HCT116 (cell line): ENCODE results near the gene PPP1R12B. TPM values are rescaled to one million over a fixed set of nuclear protein-coding genes. Genes with fewer than 3 reads are reported as not detected.

Experiments used
- ATAC-seq: fragments of 200-7000 bp; cut with Tn5 transposase; 2 replicates; pipeline ENCODE4 v1.9.1; 2020; ENCODE audit warnings: mild to moderate bottlenecking, moderate library complexity
- BruUV-seq: library from RNA; stranded (reverse); fragments of 400-500 nt; replicated peaks from 2 replicates; lab custom pipeline; 2021; lab: Mats Ljungman, UMichigan
- CTCF ChIA-PET: fragments of 300-600 bp; sonication (Branson Sonifier 250); formaldehyde crosslinking; loops from one replicate; lab custom pipeline; 2021; ENCODE audit warnings: antibody characterized with exemption; lab: Charles Lee
- POLR2A ChIA-PET: fragments of 300-600, 350-600 bp; sonication (Branson Sonifier 250); formaldehyde crosslinking; loops from one replicate; lab custom pipeline; 2021; ENCODE audit warnings: antibody characterized with exemption; lab: Charles Lee
- RAD21 ChIA-PET, 2 experiments: fragments of 300-600 bp; sonication (Branson Sonifier 250); formaldehyde crosslinking; loops; one replicate each; lab custom pipeline; 2023; ENCODE audit warnings: low total read pairs in 2 of 2; ENCODE audit not compliant: uncharacterized antibody in 2 of 2, unreplicated experiment in 2 of 2, low non-redundant PET in 1 of 2; lab: Charles Lee
- DNase-seq: peaks from one replicate; pipeline ENCODE4 v3.0.0-alpha.2; 2010; ENCODE audit warnings: low read depth, low spot score
- H2AFZ ChIP-seq: fragments of 200-600 bp; shearing (Covaris generic), sonication (generic); 2 replicates; pipeline ENCODE4 v1.6.1; 2017; ENCODE audit warnings: low read depth, mixed run types, mixed read lengths, antibody characterized with exemption, low read length; ENCODE audit not compliant: poor library complexity, severe bottlenecking
- H3K27ac ChIP-seq: 2 replicates; pipeline ENCODE4 v1.5.1; 2012; ENCODE audit warnings: low read depth, low read length
- H3K27me3 ChIP-seq: fragments of 200-600 bp; sonication (generic); 2 replicates; pipeline ENCODE4 v1.6.1; 2016; ENCODE audit warnings: mixed run types, low read length, mixed read lengths; ENCODE audit not compliant: insufficient read depth
- H3K36me3 ChIP-seq, 2 experiments: fragments of 200-500 bp in 1 of 2; fragments of 200-600 bp in 1 of 2; sonication (Bioruptor generic) in 1 of 2; sonication (generic) in 1 of 2; 2 replicates each; pipeline versions ENCODE4 v1.5.1 to v1.6.1; 2014 to 2016; ENCODE audit warnings: low read length in 2 of 2, inconsistent platforms in 1 of 2, mixed read lengths in 1 of 2, mixed run types in 1 of 2; ENCODE audit not compliant: insufficient read depth in 2 of 2, control insufficient read depth in 1 of 2
- H3K4me1 ChIP-seq, 2 experiments: fragments of 200-600 bp in 1 of 2; sonication (generic) in 1 of 2; 2 replicates each; pipeline versions ENCODE4 v1.5.1 to v1.6.1; 2012 to 2017; ENCODE audit warnings: low read length in 2 of 2, inconsistent platforms in 1 of 2, mild to moderate bottlenecking in 1 of 2, mixed read lengths in 1 of 2, mixed run types in 1 of 2, moderate library complexity in 1 of 2; ENCODE audit not compliant: insufficient read depth in 2 of 2, control insufficient read depth in 1 of 2
- H3K4me2 ChIP-seq: fragments of 200-600 bp; sonication (generic); 2 replicates; pipeline ENCODE4 v1.6.1; 2017; ENCODE audit warnings: mixed run types, low read length, mixed read lengths
- H3K4me3 ChIP-seq, 2 experiments: fragments of 200-600 bp in 1 of 2; sonication (generic) in 1 of 2; replicated peaks in 1 of 2; 2 replicates each; pipeline ENCODE4 v1.5.1; 2011 to 2016; ENCODE audit warnings: low read length in 2 of 2, control low read depth in 1 of 2, low read depth in 1 of 2, mild to moderate bottlenecking in 1 of 2, mixed read lengths in 1 of 2, mixed run types in 1 of 2
- H3K79me2 ChIP-seq: fragments of 200-600 bp; sonication (generic); 2 replicates; pipeline ENCODE4 v1.6.1; 2017; ENCODE audit warnings: mild to moderate bottlenecking, mixed run types, low read length, moderate library complexity, mixed read lengths; ENCODE audit not compliant: insufficient read depth
- H3K9ac ChIP-seq: fragments of 200-600 bp; sonication (generic); 2 replicates; pipeline ENCODE4 v1.6.1; 2016; ENCODE audit warnings: low read length, mixed read lengths
- H3K9me2 ChIP-seq: fragments of 200-600 bp; sonication (generic), shearing (Covaris generic); 2 replicates; pipeline ENCODE4 v1.6.1; 2017; ENCODE audit warnings: mixed run types, mild to moderate bottlenecking, moderate library complexity; ENCODE audit not compliant: insufficient read depth
- H3K9me3 ChIP-seq, 2 experiments: fragments of 200-500 bp in 1 of 2; fragments of 200-600 bp in 1 of 2; sonication (Bioruptor generic) in 1 of 2; sonication (generic) in 1 of 2; 2 replicates each; pipeline ENCODE4 v1.6.1; 2014 to 2017; ENCODE audit warnings: low read length in 2 of 2, mixed read lengths in 2 of 2, inconsistent platforms in 1 of 2, low read depth in 1 of 2, mild to moderate bottlenecking in 1 of 2, mixed run types in 1 of 2, moderate library complexity in 1 of 2; ENCODE audit not compliant: control insufficient read depth in 1 of 2, insufficient read depth in 1 of 2
- H4K20me1 ChIP-seq: fragments of 200-600 bp; sonication (generic), shearing (Covaris generic); 2 replicates; pipeline ENCODE4 v1.6.1; 2017; ENCODE audit warnings: mixed run types, mild to moderate bottlenecking, moderate library complexity; ENCODE audit not compliant: insufficient read depth
- CBX3 ChIP-seq: IDR thresholded peaks from 2 replicates; pipeline ENCODE4 v1.6.1; 2012; ENCODE audit warnings: low read depth
- EGR1 ChIP-seq: IDR thresholded peaks from 2 replicates; pipeline ENCODE4 v1.6.1; 2012; ENCODE audit warnings: low read depth
- ELF1 ChIP-seq: IDR thresholded peaks from 2 replicates; pipeline ENCODE4 v1.6.1; 2012; ENCODE audit warnings: low read depth, borderline replicate concordance
- EZH2 ChIP-seq: fragments of 200-600 bp; sonication (generic); IDR thresholded peaks from 2 replicates; pipeline ENCODE4 v1.6.1; 2017; ENCODE audit warnings: antibody characterized with exemption, mixed run types
- EZH2phosphoT487 ChIP-seq: fragments of 200-600 bp; IDR thresholded peaks from 2 replicates; pipeline ENCODE4 v1.6.1; 2018; ENCODE audit warnings: antibody characterized with exemption, borderline replicate concordance
- FOSL1 ChIP-seq: IDR thresholded peaks from 2 replicates; pipeline ENCODE4 v1.6.1; 2012; ENCODE audit warnings: low read depth
- JUND ChIP-seq: IDR thresholded peaks from 2 replicates; pipeline ENCODE4 v1.6.1; 2012
- POLR2A ChIP-seq: IDR thresholded peaks from 2 replicates; pipeline ENCODE4 v1.7.0; 2011; ENCODE audit warnings: borderline replicate concordance; ENCODE audit not compliant: insufficient read depth, insufficient read length; ENCODE audit errors: extremely low read depth
- POLR2AphosphoS5 ChIP-seq: IDR thresholded peaks from 2 replicates; pipeline ENCODE4 v1.6.1; 2011; ENCODE audit warnings: mild to moderate bottlenecking, low read depth, low read length, moderate library complexity
- SRF ChIP-seq: IDR thresholded peaks from 2 replicates; pipeline ENCODE4 v1.6.1; 2012; ENCODE audit warnings: low read depth
- TCF7L2 ChIP-seq: IDR thresholded peaks from 2 replicates; pipeline ENCODE4 v1.7.0; 2011; ENCODE audit warnings: borderline replicate concordance, inconsistent platforms; ENCODE audit not compliant: insufficient read depth, insufficient read length; ENCODE audit errors: extremely low read depth
- YY1 ChIP-seq: IDR thresholded peaks from 2 replicates; pipeline ENCODE4 v1.6.1; 2011; ENCODE audit warnings: low read length, low read depth, moderate library complexity, mild to moderate bottlenecking; ENCODE audit not compliant: insufficient replicate concordance; ENCODE audit errors: extremely low read depth
- ZFX ChIP-seq: fragments of 450-650 bp; IDR thresholded peaks from 2 replicates; pipeline ENCODE4 v1.6.1; 2017
- ZNF274 ChIP-seq: fragments of 200-500 bp; sonication (Bioruptor generic); IDR thresholded peaks from 2 replicates; pipeline ENCODE4 v1.6.1; 2014; ENCODE audit warnings: mild to moderate bottlenecking, low read depth, low read length, inconsistent platforms
- intact Hi-C: fragments of 100-400 bp; cut with micrococcal nuclease; formaldehyde crosslinking; loops from 2 replicates; pipeline ENCODE4 v1.10.0; 2022
- total RNA-seq: library from RNA; stranded (reverse); gene quantifications from one replicate; pipeline ENCODE4 v1.2.1, GENCODE V29; 2021; ENCODE audit not compliant: unreplicated experiment
- TF ChIP-seq, protein P1 (sequence below): IDR thresholded peaks from 2 replicates; pipeline ENCODE4 v1.6.1; 2012
- TF ChIP-seq, protein P2 (sequence below): IDR thresholded peaks from 2 replicates; pipeline ENCODE4 v1.6.1; 2012
- TF ChIP-seq, protein P3 (sequence below), 3 experiments: fragments of 200-600 bp in 1 of 3; sonication (generic) in 1 of 3; IDR thresholded peaks in 2 of 3; conservative IDR thresholded peaks in 1 of 3; 2 replicates each; pipeline ENCODE4 v1.5.1; 2012 to 2017; ENCODE audit warnings: low read depth in 2 of 3, low read length in 2 of 3, antibody characterized with exemption in 1 of 3, borderline replicate concordance in 1 of 3, control low read depth in 1 of 3, mild to moderate bottlenecking in 1 of 3, mixed read lengths in 1 of 3, mixed run types in 1 of 3, moderate library complexity in 1 of 3; ENCODE audit not compliant: insufficient read depth in 1 of 3
- TF ChIP-seq, protein P4 (sequence below): IDR thresholded peaks from 2 replicates; pipeline ENCODE4 v1.6.1; 2012; ENCODE audit warnings: low read depth
- TF ChIP-seq, protein P5 (sequence below): IDR thresholded peaks from 2 replicates; pipeline ENCODE4 v1.6.1; 2011; ENCODE audit warnings: mild to moderate bottlenecking, low read length, moderate library complexity; ENCODE audit not compliant: insufficient replicate concordance; ENCODE audit errors: extremely low read depth

PPP1R12B gene
- total RNA-seq, 1 experiment from 2014 or later: 14.3 TPM

DNA sequence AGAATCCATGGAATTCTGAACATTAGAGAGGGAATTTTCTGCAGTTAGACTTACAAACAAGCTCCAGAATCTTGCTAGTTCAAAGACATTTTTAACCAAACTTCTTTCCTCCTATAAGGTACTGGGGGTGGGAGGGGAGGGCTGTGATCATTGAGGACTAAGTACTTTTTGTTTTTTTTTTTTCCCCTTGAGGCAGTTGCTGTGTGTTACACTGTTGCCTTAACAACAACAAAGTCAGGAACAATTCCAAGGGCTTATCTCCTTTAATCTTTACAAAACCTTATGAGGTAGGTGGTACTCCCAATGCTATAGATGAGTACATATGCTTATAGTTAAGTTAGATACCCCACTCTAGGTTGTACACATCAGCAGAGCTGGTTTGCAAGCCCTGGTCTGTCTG, 62.9 kb downstream of the PPP1R12B start:
- ATAC-seq: peak; percentile 30; the same call in 1 of the 2 replicates
- POLR2A ChIA-PET: no interaction called here
- RAD21 ChIA-PET: no interaction called here

More for the DNA sequence above, 62.9 kb downstream of the PPP1R12B start:
- Histone ChIP-seq H3K9me2 (no peaks in the 10 kb centered on the region), H3K36me3 (no peaks in the 10 kb centered on the region), H3K9me3 (no peaks in the 10 kb centered on the region), H3K27ac (no peak overlapping the region), H3K4me1 (peaks cover 14 to 17% of the 10 kb centered on the region in 2 experiments), H3K4me3 (0 out of 4 replicates have a peak overlapping the region, but pooled peaks of 1 of the 2 experiments have one; percentile 26), H3K9ac (no peak overlapping the region), H3K27me3 (no peaks in the 10 kb centered on the region), H3K4me2 (peak overlapping the region; percentile 66), H3K79me2 (no peaks in the 10 kb centered on the region), H2AFZ (no peak overlapping the region), H4K20me1 (no peaks in the 10 kb centered on the region)
- no TSS peak for BruUV-seq
- CTCF ChIA-PET: no interaction called here
- DNase-seq: no peak
- TF ChIP-seq YY1 (no peak), TCF7L2 (no peak), CBX3 (no peak), EGR1 (no peak), EZH2phosphoT487 (no peak), POLR2A (no peak), FOSL1 (no peak), SRF (no peak), ZNF274 (no peak), POLR2AphosphoS5 (no peak), ELF1 (no peak), ZFX (no peak), JUND (no peak), EZH2 (no peak)
- TF ChIP-seq, protein P1, sequence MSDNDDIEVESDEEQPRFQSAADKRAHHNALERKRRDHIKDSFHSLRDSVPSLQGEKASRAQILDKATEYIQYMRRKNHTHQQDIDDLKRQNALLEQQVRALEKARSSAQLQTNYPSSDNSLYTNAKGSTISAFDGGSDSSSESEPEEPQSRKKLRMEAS: no peak
- TF ChIP-seq, protein P2, sequence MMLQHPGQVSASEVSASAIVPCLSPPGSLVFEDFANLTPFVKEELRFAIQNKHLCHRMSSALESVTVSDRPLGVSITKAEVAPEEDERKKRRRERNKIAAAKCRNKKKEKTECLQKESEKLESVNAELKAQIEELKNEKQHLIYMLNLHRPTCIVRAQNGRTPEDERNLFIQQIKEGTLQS: no peak
- TF ChIP-seq, protein P3, sequence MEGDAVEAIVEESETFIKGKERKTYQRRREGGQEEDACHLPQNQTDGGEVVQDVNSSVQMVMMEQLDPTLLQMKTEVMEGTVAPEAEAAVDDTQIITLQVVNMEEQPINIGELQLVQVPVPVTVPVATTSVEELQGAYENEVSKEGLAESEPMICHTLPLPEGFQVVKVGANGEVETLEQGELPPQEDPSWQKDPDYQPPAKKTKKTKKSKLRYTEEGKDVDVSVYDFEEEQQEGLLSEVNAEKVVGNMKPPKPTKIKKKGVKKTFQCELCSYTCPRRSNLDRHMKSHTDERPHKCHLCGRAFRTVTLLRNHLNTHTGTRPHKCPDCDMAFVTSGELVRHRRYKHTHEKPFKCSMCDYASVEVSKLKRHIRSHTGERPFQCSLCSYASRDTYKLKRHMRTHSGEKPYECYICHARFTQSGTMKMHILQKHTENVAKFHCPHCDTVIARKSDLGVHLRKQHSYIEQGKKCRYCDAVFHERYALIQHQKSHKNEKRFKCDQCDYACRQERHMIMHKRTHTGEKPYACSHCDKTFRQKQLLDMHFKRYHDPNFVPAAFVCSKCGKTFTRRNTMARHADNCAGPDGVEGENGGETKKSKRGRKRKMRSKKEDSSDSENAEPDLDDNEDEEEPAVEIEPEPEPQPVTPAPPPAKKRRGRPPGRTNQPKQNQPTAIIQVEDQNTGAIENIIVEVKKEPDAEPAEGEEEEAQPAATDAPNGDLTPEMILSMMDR (IDR thresholded peaks at IDR 0.05 in 2 of 3, conservative IDR thresholded peaks at IDR 0.05 in 1 of 3; ENCODE audit: borderline replicate concordance in 1 of 3, insufficient read depth in 1 of 3, low read depth in 2 of 3, low read length in 2 of 3): no peak
- TF ChIP-seq, protein P4, sequence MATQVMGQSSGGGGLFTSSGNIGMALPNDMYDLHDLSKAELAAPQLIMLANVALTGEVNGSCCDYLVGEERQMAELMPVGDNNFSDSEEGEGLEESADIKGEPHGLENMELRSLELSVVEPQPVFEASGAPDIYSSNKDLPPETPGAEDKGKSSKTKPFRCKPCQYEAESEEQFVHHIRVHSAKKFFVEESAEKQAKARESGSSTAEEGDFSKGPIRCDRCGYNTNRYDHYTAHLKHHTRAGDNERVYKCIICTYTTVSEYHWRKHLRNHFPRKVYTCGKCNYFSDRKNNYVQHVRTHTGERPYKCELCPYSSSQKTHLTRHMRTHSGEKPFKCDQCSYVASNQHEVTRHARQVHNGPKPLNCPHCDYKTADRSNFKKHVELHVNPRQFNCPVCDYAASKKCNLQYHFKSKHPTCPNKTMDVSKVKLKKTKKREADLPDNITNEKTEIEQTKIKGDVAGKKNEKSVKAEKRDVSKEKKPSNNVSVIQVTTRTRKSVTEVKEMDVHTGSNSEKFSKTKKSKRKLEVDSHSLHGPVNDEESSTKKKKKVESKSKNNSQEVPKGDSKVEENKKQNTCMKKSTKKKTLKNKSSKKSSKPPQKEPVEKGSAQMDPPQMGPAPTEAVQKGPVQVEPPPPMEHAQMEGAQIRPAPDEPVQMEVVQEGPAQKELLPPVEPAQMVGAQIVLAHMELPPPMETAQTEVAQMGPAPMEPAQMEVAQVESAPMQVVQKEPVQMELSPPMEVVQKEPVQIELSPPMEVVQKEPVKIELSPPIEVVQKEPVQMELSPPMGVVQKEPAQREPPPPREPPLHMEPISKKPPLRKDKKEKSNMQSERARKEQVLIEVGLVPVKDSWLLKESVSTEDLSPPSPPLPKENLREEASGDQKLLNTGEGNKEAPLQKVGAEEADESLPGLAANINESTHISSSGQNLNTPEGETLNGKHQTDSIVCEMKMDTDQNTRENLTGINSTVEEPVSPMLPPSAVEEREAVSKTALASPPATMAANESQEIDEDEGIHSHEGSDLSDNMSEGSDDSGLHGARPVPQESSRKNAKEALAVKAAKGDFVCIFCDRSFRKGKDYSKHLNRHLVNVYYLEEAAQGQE: no peak
- TF ChIP-seq, protein P5, sequence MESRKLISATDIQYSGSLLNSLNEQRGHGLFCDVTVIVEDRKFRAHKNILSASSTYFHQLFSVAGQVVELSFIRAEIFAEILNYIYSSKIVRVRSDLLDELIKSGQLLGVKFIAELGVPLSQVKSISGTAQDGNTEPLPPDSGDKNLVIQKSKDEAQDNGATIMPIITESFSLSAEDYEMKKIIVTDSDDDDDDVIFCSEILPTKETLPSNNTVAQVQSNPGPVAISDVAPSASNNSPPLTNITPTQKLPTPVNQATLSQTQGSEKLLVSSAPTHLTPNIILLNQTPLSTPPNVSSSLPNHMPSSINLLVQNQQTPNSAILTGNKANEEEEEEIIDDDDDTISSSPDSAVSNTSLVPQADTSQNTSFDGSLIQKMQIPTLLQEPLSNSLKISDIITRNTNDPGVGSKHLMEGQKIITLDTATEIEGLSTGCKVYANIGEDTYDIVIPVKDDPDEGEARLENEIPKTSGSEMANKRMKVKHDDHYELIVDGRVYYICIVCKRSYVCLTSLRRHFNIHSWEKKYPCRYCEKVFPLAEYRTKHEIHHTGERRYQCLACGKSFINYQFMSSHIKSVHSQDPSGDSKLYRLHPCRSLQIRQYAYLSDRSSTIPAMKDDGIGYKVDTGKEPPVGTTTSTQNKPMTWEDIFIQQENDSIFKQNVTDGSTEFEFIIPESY: no peak
- intact Hi-C loops: no loop called here
